ENCODE measurements around the gene MS4A10. TPM values are rescaled to one million over a fixed set of nuclear protein-coding genes. Genes with fewer than 3 reads are reported as not detected.
"Not testable (repeated sequence)": the region's sequence is repeated elsewhere in the genome, so short reads cannot be mapped to it uniquely, and the experiment has no call there.

MS4A10 gene
- polyA plus RNA-seq, 3 donors from 2014 or later: not detected

GRCh38 chr11:60758671-60759070 lies 26.5 kb upstream of the MS4A10 start:
- peaks cover 0 to 14% (median 2%) of the 10 kb centered on the region in 3 donors for H3K27me3 Mint-ChIP-seq (ENCODE audit: low read depth in 3 of 3)
- H3K27ac Mint-ChIP-seq: not testable (repeated sequence)

GRCh38 chr11:60759438-60760225 lies 25.5 kb upstream of the MS4A10 start:
- H3K27me3 Mint-ChIP-seq (ENCODE audit: low read depth in 3 of 3): peaks cover 0 to 14% (median 2%) of the 10 kb centered on the region in 3 donors
- not testable (repeated sequence) for H3K36me3 Mint-ChIP-seq, H3K9me3 Mint-ChIP-seq, DNase-seq, H3K4me3 Mint-ChIP-seq, H3K27ac Mint-ChIP-seq, H3K4me1 Mint-ChIP-seq

More at GRCh38 chr11:60758671-60759070, 26.5 kb upstream of the MS4A10 start:
- not testable (repeated sequence) for H3K9me3 Mint-ChIP-seq, H3K4me3 Mint-ChIP-seq, DNase-seq, H3K36me3 Mint-ChIP-seq, H3K4me1 Mint-ChIP-seq

DNA sequence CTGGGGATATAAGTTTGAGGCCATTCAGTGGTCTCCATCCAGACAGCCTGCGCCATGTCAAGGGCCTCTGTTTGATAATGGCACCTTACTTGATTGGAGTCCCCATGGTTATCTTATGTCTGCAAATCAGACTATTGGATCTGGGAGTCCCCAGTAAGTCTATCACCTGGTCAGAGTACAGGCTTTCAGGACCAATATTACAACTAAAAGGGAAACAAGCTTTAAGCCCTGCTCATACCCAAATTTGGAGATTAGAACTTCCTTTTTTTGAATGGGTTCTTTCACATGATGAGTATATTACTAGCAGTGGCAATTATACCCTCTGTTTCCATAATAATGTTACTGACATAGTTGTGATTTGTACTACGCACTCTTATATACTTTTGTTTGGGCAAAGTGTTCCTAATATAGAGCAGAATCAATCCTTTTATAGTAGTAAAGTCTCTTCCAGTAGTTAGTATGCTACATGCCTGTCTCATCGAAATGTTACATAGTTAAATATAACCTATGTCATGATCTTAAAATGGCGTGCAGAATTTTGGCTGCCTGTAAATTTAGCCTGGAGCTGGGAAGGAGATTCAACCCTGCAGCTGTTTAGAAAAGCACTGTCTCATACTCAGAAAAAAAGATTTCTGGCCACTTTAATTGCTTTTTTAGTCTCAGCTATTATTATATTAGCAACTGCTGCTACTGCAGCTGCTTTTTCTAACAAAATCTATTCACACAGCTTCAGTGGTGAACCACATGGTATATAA lies 23.5 kb upstream of the MS4A10 start:
- Mint-ChIP-seq H3K9me3 (no peaks in the 10 kb centered on the region), H3K4me1 (no peaks in the 10 kb centered on the region), H3K27me3 (ENCODE audit: low read depth in 3 of 3) (peaks cover 2 to 12% (median 2%) of the 10 kb centered on the region in 3 donors), H3K27ac (no peak overlapping the region), H3K36me3 (no peaks in the 10 kb centered on the region), H3K4me3 (no peak overlapping the region)
- no peak for DNase-seq

GRCh38 chr11:60762851-60763691 lies 22.1 kb upstream of the MS4A10 start:
- DNase-seq: no peak
- no peak overlapping the region for H3K27ac Mint-ChIP-seq
- H3K36me3 Mint-ChIP-seq: no peaks in the 10 kb centered on the region
- H3K27me3 Mint-ChIP-seq (ENCODE audit: low read depth in 3 of 3): peaks cover 2 to 7% (median 2%) of the 10 kb centered on the region in 3 donors
- H3K9me3 Mint-ChIP-seq: no peaks in the 10 kb centered on the region
- no peaks in the 10 kb centered on the region for H3K4me1 Mint-ChIP-seq
- H3K4me3 Mint-ChIP-seq: no peak overlapping the region

GRCh38 chr11:60763692-60764369 lies 21.3 kb upstream of the MS4A10 start:
- Mint-ChIP-seq H3K4me1 (no peaks in the 10 kb centered on the region), H3K27me3 (ENCODE audit: low read depth in 3 of 3) (peaks cover 2 to 5% (median 2%) of the 10 kb centered on the region in 3 donors), H3K4me3 (no peak overlapping the region), H3K9me3 (no peaks in the 10 kb centered on the region), H3K36me3 (no peaks in the 10 kb centered on the region), H3K27ac (no peak overlapping the region)
- DNase-seq: no peak

DNA sequence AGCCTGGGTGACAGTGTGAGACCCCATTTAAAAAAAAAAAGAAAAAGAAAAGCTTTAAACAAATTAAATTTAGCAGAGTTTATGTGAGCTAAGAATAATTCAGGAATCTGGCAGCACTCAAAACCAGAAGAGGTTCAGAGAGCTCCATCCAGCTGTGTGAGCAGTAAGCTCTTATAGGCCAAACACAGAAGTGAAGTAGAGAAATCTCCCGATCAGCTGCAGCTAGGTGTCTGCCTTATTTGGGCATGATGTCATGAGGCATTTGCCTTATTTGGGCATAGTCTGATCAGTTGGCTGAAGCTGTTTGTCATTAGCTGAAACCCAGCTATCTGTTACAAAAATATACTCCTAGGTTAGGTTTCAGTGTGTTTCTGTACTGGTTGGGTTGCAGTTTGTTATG lies 20.3 kb upstream of the MS4A10 start:
- Mint-ChIP-seq H3K4me3 (no peak overlapping the region), H3K27me3 (ENCODE audit: low read depth in 3 of 3) (peaks cover 0 to 5% (median 2%) of the 10 kb centered on the region in 3 donors), H3K9me3 (no peaks in the 10 kb centered on the region), H3K27ac (no peak overlapping the region), H3K36me3 (no peaks in the 10 kb centered on the region), H3K4me1 (no peaks in the 10 kb centered on the region)
- no peak for DNase-seq

DNA sequence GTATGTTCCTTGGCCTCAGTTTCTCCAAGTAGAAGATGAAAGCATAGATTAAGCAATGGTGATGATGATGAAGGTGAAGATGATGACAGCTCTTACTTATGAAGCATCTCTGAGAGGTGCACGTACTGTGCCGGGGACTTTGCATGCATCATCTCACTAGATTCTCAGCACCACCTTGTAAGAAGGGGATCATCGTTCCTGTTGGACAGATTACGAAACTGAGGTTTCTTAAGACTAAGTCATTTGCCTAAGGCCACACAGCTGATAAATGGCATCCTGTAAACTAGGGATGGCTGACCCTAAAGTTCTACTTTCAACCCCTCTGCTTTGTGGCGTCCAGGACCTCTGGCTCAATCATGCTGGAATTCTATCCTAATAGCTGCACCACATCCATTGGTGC lies 19.8 kb upstream of the MS4A10 start:
- Mint-ChIP-seq H3K4me3 (no peak overlapping the region), H3K27ac (no peak overlapping the region), H3K36me3 (no peaks in the 10 kb centered on the region), H3K4me1 (no peaks in the 10 kb centered on the region), H3K27me3 (ENCODE audit: low read depth in 3 of 3) (peaks cover 0 to 5% (median 2%) of the 10 kb centered on the region in 3 donors), H3K9me3 (no peaks in the 10 kb centered on the region)
- no peak for DNase-seq

DNA sequence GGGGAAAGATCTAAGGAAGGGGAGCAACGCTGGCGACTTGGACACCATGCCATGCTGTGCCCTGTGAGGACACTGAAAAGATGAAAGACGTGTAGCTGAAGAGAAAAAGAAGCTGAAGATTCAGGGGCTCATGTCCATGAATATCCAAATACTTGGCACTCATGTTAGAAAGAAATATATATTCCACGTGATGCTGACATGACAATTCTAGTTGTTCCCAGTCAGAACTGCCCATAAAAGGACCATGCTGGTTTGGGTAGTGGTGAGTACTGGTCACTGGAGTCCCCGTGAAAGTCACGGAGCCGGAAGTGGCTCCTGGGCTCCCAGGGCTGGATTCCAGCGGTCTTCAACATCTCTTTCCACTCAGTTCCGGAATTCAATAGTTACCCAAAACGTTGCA lies 18.6 kb upstream of the MS4A10 start:
- H3K4me3 Mint-ChIP-seq: no peak overlapping the region
- no peaks in the 10 kb centered on the region for H3K9me3 Mint-ChIP-seq
- no peak overlapping the region for H3K27ac Mint-ChIP-seq
- DNase-seq: no peak
- H3K27me3 Mint-ChIP-seq (ENCODE audit: low read depth in 3 of 3): peaks cover 0 to 5% (median 2%) of the 10 kb centered on the region in 3 donors
- H3K4me1 Mint-ChIP-seq: no peaks in the 10 kb centered on the region
- no peaks in the 10 kb centered on the region for H3K36me3 Mint-ChIP-seq

GRCh38 chr11:60767388-60767811 lies 17.7 kb upstream of the MS4A10 start:
- Mint-ChIP-seq H3K9me3 (no peaks in the 10 kb centered on the region), H3K27ac (no peak overlapping the region), H3K4me1 (no peaks in the 10 kb centered on the region), H3K36me3 (no peaks in the 10 kb centered on the region), H3K27me3 (ENCODE audit: low read depth in 3 of 3) (peaks cover 0 to 5% (median 5%) of the 10 kb centered on the region in 3 donors), H3K4me3 (no peak overlapping the region)
- DNase-seq: no peak

GRCh38 chr11:60768202-60768601 lies 16.9 kb upstream of the MS4A10 start:
- H3K9me3 Mint-ChIP-seq: no peaks in the 10 kb centered on the region
- H3K4me1 Mint-ChIP-seq: no peaks in the 10 kb centered on the region
- peaks cover 0 to 5% (median 5%) of the 10 kb centered on the region in 3 donors for H3K27me3 Mint-ChIP-seq (ENCODE audit: low read depth in 3 of 3)
- H3K36me3 Mint-ChIP-seq: no peaks in the 10 kb centered on the region
- no peak overlapping the region for H3K27ac Mint-ChIP-seq
- H3K4me3 Mint-ChIP-seq: no peak overlapping the region
- no peak for DNase-seq

GRCh38 chr11:60769273-60769672 lies 15.9 kb upstream of the MS4A10 start:
- no peaks in the 10 kb centered on the region for H3K36me3 Mint-ChIP-seq
- H3K27me3 Mint-ChIP-seq (ENCODE audit: low read depth in 3 of 3): peaks cover 0 to 5% (median 5%) of the 10 kb centered on the region in 3 donors
- no peak for DNase-seq
- peaks cover 0 to 1% of the 10 kb centered on the region in 2 donors for H3K4me1 Mint-ChIP-seq
- no peaks in the 10 kb centered on the region for H3K9me3 Mint-ChIP-seq
- no peak overlapping the region for H3K4me3 Mint-ChIP-seq
- no peak overlapping the region for H3K27ac Mint-ChIP-seq

- peaks cover 4 to 6% of the 10 kb centered on the region in 2 donors for H3K4me1 Mint-ChIP-seq
These were observed 15.3 kb upstream of the MS4A10 start for GRCh38 chr11:60769811-60770210.

DNA sequence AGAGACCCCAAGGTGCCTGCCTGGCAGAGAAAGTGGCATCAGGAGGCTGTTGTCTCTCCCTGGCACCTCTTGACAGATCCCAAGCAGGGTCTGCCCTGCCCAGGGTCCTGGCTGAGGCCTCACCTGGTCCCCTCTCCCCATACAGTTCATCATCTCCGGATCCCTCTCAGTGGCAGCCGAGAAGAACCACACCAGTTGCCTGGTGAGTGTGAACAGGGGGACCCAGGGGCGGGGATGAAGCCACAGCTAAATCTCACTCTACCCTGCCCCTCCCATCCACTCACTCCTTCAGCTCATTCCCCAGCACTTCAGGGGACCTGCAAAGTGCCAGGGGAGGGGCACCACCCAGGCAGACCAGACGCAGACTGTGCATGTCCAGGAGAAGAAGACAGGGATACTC lies 14.0 kb upstream of the MS4A10 start:
- DNase-seq: no peak
- Mint-ChIP-seq H3K4me3 (no peak overlapping the region), H3K27me3 (ENCODE audit: low read depth in 3 of 3) (peaks cover 1 to 8% (median 7%) of the 10 kb centered on the region in 3 donors), H3K9me3 (no peaks in the 10 kb centered on the region), H3K36me3 (no peaks in the 10 kb centered on the region), H3K4me1 (peaks cover 8 to 11% of the 10 kb centered on the region in 2 donors), H3K27ac (no peak overlapping the region)

More at GRCh38 chr11:60769811-60770210, 15.3 kb upstream of the MS4A10 start:
- H3K9me3 Mint-ChIP-seq: no peaks in the 10 kb centered on the region
- H3K36me3 Mint-ChIP-seq: no peaks in the 10 kb centered on the region
- peak overlapping the region in 1 of 6 donors; percentile 55 for H3K27ac Mint-ChIP-seq
- peaks cover under 1 to 5% (median 5%) of the 10 kb centered on the region in 3 donors for H3K27me3 Mint-ChIP-seq (ENCODE audit: low read depth in 3 of 3)
- H3K4me3 Mint-ChIP-seq: no peak overlapping the region
- DNase-seq: no peak

All from immature natural killer cell (primary cell).